HTR-8/SVneo (cell line): Measurements from ENCODE around the gene DONSON.
"Not testable (repeated sequence)": the region's sequence is repeated elsewhere in the genome, so short reads cannot be mapped to it uniquely, and the experiment has no call there.

Experiments used
- DNase-seq: peaks from one replicate; pipeline ENCODE4 v3.0.0; 2011; ENCODE audit warnings: low spot score, mixed read lengths; ENCODE audit not compliant: insufficient read length
- FAIRE-seq: peaks from 2 replicates; lab custom pipeline; 2011; peaks lifted over from hg19 to GRCh38; lab: Jason Lieb, UNC

Gene DONSON, protein sequence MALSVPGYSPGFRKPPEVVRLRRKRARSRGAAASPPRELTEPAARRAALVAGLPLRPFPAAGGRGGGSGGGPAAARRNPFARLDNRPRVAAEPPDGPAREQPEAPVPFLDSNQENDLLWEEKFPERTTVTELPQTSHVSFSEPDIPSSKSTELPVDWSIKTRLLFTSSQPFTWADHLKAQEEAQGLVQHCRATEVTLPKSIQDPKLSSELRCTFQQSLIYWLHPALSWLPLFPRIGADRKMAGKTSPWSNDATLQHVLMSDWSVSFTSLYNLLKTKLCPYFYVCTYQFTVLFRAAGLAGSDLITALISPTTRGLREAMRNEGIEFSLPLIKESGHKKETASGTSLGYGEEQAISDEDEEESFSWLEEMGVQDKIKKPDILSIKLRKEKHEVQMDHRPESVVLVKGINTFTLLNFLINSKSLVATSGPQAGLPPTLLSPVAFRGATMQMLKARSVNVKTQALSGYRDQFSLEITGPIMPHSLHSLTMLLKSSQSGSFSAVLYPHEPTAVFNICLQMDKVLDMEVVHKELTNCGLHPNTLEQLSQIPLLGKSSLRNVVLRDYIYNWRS

DNA sequence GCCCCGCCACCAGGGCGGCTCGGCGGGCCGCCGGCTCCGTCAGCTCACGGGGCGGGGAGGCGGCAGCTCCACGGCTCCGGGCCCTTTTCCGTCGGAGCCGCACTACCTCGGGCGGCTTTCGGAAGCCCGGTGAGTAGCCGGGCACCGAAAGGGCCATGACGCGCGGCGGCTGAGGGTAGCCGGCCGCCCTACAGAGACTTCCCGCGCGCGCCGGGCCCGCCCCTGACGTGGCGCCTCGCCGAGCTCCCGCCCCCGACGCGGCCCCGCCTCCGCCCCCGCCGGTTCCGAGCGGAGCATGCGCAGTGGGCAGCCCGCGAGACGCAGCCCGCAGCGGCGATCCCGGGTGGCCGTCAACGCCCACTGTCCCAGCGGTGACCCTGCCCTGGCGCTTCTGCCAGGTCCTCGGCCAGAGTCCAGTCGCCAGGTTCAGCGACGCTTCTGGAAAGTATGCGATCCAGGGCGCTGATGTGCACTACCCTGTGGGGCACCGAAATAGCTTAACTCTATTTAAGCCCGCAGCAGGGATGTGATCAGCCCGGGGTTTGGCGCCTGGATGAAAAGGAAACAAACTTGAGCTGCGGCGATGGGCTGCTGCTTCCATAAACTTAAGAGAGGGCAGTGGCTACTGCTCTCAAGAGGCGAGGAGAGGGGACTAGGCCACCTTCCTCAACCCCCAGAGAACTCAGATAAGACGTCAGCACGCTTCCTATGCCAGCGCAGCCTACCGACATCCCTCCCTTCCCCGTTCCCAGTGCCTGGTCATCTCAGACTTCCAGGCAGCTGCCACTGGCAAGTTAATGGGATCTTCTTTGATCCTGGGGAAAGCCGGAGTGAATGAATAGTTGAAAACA lies at the start of gene DONSON:
DONSON (minus strand) TSS at position 200 of the 851 bp plus-strand sequence; CDS start at position 157, 43 bp downstream.
- FAIRE-seq: peak; percentile 97

DNA sequence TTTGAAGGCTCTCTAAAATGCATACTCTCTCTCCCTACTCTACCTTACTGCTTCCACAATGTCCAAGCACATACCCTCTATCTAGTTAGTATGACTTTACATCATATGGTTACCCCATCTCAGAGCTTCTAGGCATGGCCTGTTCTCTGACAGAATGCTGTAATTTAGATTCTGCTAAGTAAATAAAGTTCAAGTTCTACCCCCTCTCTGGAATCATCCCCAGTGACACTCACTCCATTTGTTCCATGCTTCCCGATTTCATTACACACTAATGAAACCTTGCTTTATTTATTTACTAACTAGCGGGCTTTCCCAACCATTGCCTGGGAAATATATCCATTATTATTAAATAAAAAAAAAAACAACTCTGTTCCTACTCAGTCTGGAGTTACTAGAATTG lies 45.8 kb upstream of the DONSON start:
- FAIRE-seq: no peak

More for the DNA sequence above, at the start of gene DONSON:
- peak; percentile 95 for DNase-seq

DNA sequence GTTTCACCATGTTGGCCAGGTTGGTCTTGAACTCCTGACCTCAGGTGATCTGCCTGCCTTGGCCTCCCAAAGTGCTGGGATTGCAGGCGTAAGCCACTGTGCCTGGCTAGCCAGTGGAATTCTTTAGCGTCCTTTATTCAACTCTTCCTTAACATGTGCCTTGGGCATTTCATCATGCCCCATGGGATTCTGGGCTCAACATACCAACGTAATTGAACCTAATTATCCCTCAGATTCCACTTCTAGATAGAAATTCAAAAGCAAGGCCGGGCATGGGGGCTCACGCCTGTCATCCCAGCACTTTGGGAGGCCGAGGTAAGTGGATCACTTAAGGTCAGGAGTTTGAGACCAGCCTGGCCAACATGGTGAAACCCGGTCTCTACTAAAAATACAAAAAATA lies 37.7 kb upstream of the DONSON start:
- DNase-seq, FAIRE-seq: not testable (repeated sequence)

More for the DNA sequence above, 45.8 kb upstream of the DONSON start:
- no peak for DNase-seq

DNA sequence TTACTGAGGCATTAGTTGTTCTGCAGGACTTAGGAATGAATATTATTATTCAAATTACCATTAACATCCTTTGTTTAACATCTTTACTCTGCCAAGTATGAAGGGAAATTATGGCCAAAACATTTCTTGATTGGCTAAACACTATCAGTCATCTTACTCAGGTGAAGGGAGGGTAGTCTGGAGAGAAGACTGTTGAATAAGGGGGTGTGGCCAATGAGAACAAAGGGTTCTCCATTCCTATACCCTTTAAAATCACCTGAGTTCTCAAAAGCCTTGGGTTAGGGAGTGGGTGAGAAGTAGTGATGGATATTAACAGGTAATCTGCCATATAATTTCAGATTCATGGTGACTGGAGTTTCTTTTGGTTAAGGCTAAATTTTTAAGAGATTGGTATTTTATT lies 33.8 kb upstream of the DONSON start:
- no peak for FAIRE-seq
- DNase-seq: no peak

DNA sequence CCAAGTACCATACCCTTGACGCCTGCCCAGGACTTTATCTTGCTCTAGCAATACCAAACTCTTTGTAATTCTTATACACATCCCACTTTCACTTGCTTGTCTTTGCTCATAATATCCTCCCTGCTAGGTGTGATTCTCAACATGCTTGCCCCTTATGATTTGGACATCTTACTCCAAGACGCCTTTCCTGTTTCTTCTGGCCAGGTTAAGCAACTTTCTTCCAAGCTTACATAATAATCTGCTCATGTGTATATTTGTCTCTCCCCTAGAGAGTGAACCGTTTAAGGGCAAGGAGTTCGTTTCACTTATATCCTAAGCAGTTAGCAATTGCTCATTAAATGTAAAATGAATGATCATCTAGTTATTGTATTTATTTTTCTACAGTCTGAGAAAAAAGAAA lies 31.2 kb upstream of the DONSON start:
- no peak for FAIRE-seq

DNA sequence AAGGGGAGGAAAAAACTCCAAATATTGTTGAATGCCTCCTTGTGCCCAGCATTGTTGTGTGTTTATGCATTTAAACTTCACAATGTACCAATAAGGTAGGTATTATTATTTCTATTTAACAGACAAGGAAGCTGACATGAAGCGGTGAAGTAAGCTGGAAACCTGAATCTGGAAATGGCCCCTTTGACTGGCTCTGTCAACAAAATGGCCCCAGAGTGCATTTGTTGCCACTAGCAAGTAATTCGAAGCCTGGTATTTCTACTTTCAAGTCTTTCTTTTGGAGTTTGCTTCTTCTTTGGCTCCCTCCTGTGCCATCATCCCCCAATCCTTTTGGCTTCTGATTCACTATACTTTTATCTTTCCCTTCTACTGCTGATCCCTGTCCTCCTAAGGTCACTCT lies 29.9 kb upstream of the DONSON start:
- DNase-seq (no peak), FAIRE-seq (no peak)

More for the DNA sequence above, 31.2 kb upstream of the DONSON start:
- DNase-seq: no peak

DNA sequence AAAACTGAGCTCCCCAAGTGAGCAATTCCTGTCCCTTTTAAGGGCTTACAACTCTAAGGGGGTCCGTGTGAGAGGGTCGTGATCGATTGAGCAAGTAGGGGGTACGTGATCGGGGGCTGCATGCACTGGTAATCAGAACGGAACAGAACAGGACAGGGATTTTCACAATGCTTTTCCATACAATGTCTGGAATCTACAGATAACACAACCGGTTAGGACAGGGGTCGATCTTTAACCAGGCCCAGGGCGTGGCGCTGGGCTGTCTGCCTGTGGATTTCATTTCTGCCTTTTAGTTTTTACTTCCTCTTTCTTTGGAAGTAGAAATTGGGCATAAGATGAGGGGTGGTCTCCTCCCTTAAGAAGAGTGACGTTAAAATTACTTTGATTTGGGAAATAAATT lies 29.1 kb upstream of the DONSON start:
- FAIRE-seq, DNase-seq: not testable (repeated sequence)

DNA sequence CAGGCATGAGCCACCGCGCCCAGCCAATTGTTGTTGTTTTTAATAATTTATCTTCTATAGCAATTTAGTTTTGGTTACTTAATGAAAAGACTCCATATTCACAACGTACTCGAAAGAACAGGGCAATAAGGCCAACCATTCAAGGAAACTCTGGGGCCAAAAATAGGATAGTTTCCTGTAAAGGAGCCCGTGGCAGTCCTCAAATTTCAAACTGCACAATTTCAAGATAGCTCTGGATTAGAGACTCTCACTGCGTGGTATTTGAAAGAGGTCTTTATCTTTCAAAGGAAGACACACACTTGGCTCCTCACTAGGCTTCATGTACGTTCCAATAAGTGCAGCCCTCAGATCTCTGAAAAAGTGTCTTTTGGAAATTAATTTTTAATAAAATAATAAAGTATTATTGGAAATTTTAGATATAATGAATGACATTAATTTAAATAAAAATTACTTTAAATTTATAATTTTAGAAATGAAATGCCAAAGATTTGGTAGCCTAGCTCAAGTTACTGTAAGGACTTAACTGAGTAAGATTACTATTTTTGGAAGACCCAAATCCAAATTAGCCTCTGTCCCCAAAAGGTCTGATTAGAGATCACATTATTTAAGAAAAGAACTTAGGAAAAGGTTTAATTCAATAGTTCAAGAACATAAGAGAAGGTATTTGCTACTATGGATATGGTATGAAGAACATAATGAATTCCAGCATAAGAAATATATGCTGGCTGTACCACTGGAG lies 22.7 kb upstream of the DONSON start:
- no peak for FAIRE-seq
- DNase-seq: no peak

DNA sequence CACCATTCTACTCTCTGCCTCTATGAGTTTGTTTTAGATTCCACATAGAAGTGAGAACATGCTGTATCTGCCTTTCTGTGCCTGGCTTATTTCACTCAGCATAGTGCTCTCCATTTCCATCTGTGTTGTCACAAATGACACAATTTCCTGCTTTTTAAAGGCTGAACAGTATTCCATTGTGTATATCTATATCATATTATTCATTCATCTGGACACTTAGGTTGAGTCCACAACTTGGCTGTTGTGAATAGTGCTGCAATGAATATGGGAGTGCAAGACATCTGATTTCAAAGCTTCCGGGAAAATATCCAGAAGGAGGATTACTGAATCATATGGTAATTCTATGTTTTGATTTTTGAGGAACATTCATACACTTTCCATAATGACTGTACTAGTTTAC lies 20.1 kb upstream of the DONSON start:
- FAIRE-seq (no peak), DNase-seq (no peak)

DNA sequence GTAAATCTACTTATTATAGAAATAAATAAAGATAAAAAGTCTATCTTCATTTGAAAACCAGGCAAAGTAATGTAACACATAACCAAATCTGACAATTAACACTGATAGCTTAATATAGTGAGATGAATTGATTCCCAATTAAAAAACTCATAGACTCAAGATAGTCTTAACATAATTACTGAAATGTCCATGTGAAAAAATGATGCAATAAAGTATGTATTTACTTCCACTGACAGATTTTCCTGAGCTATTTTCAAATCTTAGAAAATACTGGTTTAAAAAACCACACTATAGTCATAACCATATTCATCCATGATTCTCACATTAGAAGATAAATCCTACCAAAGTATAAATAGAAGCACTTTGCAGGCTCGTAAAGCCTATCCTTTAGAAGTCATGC lies 9.6 kb upstream of the DONSON start:
- DNase-seq (no peak), FAIRE-seq (no peak)

DNA sequence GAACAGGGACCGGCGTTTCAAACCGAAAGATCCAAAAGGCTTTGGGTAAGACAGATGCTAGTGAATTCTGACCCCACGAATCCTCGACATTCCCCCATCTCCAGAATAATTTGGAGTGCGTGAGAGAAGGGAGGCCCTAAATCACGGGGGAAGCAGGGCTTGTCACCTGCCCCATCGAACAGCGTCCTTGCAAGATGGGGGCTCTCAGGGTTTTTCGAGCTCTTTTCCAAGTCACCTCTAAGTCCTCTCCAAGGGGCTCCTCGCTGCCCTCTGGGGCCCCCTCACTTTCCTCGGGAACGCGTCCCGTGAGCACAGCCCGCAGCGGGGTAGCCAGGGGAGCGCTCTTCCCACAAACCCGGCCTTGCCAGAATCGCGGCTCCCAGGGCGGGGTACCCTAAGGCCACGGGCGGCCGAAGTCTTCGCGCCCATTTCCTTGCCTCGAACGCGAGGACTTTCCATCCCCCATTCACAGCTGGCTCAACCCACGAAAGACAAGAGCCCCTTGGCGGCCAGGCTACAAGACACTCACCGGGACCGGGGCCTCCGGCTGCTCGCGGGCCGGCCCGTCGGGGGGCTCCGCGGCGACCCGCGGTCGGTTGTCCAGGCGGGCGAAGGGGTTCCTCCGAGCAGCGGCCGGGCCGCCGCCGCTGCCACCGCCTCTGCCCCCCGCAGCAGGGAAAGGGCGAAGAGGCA lies 546 bp downstream of the DONSON start:
- DNase-seq (peak; percentile 26), FAIRE-seq (no peak)

DNA sequence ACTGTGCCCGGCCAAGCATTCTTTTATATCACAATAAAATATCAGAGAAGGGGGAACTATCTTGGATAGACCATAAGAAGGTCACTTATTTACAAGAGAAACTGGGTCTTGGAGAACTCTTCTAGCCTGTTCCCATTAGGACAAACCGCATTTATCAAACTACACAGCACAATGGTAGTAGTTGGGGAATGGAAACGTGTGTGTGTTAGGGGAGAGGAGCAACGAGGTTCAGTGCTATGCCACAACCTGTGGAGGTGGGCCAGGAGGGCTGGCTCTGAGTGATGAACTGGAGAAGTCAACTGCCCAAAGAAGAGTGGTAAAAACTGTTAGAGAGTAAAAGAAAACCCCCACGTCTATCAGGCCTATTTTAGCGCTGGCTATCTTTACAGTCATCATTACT lies 1.6 kb downstream of the DONSON start:
- FAIRE-seq (no peak), DNase-seq (no peak)

DNA sequence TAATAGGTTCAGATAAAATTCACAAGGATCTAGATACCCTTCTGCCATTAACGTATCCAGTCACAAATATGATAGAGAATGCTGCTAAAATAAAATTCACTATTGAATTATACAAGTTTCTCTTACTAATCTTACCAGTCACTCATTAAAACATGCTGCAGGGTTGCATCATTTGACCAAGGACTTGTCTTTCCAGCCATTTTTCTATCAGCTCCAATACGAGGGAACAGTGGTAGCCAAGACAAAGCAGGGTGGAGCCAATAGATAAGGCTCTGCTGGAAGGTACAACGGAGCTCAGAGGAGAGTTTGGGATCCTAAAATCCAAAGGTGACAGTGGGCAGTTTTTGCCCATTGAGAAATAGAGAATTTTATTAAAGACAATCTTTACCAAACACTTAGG lies 4.0 kb downstream of the DONSON start:
- FAIRE-seq (no peak), DNase-seq (no peak)

DNA sequence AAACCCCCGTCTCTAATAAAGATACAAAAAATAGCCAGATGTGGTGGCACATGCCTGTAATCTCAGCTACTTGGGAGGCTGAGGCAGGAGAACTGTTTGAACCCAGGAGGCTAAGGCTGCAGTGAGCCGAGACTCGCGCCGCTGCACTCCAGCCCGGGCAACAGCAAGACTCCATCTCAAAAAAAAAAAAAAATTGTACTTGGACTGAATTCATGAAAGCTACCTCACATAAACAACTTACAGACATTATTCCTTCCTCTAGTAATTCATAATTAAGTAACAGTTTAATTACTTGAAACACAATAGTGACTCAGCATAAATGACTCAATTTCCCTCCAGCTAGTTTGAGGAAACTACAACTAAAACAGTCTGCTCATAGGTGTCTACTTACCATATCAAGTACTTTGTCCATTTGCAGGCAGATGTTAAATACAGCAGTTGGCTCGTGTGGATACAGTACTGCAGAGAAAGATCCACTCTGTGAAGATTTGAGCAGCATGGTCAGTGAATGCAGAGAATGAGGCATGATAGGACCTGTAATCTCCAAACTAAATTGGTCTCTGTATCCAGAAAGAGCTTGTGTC lies 9.4 kb downstream of the DONSON start:
- FAIRE-seq (no peak), DNase-seq (no peak)

DNA sequence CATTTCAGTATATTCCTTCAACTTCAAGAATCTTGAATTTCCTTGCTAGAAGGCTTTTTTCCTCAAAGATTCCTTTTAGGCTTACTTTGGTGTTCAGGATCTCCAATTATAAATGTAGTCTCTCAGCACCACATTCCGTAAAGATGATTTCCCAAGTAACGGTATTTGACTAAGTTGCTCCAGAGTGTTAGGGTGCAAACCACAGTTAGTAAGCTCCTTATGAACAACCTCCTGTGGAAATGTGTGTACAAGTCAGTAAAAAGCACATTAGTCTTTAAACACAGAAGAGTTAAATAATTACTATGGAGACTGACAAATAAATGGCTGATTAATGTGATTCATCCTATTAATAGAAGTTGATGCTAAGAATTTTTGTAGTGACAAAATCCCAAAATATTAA lies 10.3 kb downstream of the DONSON start:
- FAIRE-seq (no peak), DNase-seq (no peak)

DNA sequence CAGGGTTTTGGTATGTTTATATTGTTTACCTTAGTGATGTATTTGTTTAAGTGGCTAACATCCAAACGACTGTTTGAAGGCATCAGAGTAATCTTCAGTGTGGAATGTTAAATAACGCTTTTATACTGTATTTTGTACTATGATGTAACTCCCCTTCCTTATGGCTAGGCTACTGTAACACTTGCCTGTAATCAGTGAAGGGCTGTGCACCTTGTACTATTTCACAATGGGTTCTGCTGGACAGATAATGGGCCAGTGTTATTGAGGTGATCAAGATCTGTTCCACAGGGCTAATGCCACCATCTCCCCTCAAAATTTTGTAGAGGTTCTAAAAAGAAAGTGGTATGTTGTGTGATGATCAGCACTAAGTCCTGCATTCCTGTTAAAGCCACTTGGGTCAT lies 11.7 kb downstream of the DONSON start:
- not testable (repeated sequence) for DNase-seq, FAIRE-seq

DNA sequence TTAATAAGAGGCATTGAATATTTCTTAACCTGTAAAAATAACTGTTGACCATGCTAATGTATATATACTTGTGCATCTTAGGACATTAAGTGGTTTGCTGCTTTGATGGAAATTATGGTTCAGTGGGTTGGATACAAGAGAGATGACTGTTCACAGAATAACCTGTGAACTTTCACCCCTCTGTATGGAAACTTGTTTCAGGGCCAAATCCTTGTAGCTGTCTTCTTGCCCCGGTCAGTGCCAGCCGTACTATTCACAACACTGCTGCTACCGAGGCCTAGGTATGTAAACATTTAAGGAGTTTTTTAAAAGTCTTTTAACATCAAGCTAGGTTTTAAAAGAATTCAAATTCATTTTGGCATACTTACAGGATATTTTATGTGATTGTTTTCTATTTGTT lies 16.1 kb downstream of the DONSON start:
- FAIRE-seq: no peak

DNA sequence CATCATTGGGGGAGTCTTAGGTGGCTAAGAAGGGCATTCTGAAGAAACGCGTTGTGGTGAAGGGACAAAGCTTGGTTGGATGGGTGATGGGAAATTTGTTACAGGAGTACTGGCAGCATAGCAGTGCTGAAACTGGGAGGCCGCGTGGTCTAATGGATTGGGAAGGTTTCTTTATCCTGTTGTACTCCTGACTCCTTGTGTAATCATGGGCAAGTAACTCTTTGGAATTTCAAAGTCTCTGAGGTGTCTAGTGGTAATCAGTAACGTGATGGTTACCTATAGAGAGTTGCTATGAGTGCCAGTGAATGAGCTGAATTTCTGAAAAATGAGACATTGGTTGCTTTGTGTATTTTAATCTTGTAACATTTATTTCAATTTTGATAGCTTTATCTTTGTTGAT lies 18.5 kb downstream of the DONSON start:
- FAIRE-seq (no peak), DNase-seq (no peak)

More for the DNA sequence above, 16.1 kb downstream of the DONSON start:
- DNase-seq: no peak

DNA sequence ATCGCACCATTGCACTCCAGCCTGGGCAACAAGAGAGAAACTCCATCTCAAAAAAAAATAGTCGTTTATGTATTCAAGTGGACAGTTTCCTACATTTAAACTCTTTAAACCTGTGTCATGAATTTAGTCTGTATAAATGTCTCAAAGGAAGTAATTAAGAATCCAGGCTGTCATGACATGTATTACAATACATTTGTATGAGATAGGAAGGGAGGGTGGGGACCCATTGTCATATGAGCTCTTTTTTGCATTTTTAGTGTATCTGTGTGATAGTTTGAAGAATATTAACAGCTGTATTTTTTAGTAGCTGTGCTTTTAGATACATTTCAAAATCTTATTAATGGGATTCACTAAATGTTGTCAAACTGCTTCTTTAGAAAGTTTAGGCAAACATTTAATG lies 20.0 kb downstream of the DONSON start:
- no peak for FAIRE-seq
- no peak for DNase-seq
